GM19395 (cell line): ENCODE measurements around the gene ANKS3.

Source experiments
- ATAC-seq: cut with Tn5 transposase; IDR thresholded peaks from one replicate; pipeline ENCODE4 v1.9.1; 2021; ENCODE audit warnings: mild to moderate bottlenecking, moderate library complexity; ENCODE audit not compliant: unreplicated experiment

The ANKS3 gene

GRCh38 chr16:4729876-4730275 is 4.2 kb downstream of the ANKS3 start:
- no peak for ATAC-seq

GRCh38 chr16:4728676-4729075 is 5.4 kb downstream of the ANKS3 start:
- no peak for ATAC-seq

- ATAC-seq, result no peak
These were observed 7.5 kb downstream of the ANKS3 start for GRCh38 chr16:4726616-4727015.

GRCh38 chr16:4724661-4725270 is 9.3 kb downstream of the ANKS3 start:
- no peak for ATAC-seq

- ATAC-seq, result no peak
These were observed 10.9 kb downstream of the ANKS3 start for GRCh38 chr16:4723071-4723767.

DNA sequence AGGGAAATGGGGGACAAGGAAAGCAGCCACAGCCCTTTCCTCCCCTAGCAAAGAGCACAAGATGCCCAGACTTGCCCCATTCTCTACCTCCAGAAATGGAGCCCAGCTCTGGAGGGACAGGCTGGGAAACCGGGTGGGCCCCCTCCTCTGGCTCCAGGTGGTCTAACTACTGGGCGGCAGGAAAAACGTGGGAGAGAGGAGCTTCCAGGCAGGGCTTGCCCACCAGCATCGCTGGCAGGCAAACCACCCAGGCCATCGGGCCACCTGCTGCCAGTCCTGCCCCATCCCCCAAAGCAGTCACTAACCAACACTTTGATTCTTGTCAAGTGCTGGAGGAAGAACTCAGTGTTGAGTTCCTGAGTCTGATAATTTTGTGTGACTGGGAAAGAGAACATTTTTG is 15.6 kb downstream of the ANKS3 start:
- ATAC-seq, result no peak

DNA sequence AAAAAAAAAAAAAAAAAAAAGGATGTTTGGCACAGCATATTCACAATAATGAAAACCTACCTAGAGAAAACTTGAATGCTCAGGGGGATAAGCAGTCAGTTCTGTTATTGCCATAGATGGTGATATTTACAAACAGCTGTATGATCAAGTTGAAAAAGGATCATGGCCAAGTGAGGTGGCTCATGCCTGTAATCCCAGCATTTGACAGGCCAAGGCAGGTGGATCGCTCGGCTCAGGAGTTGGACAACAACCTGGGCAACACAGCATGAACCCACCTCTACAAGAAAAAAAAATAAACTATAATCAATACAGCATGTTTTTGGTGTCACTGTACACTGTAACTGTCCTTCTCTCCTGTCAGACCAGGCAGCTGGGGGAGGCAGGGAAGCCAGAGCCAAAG is 19.1 kb downstream of the ANKS3 start:
- no peak for ATAC-seq

- ATAC-seq, result no peak
These were observed 20.2 kb downstream of the ANKS3 start for GRCh38 chr16:4713663-4714501.

GRCh38 chr16:4709481-4709880 is 24.6 kb downstream of the ANKS3 start:
- ATAC-seq, result no peak

DNA sequence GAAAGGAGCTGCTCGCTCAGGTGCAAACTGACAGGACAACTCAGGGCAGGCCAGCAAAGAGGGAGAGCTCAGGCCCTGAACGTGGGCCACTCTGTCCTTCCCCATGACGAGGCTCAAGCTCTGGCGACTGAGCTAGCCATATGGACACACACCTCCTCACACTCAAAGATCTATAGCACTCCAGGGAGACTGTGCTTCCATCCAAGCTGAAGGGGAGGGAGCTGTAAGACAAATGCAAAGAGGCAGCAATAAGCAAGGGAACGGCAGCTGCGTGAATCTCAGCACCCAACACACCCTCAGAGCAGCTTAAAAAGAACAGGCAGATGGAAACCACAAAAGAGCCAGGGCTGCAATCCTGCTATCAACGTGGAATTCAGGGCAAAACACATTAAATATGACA is 27.2 kb downstream of the ANKS3 start:
- ATAC-seq, result no peak

DNA sequence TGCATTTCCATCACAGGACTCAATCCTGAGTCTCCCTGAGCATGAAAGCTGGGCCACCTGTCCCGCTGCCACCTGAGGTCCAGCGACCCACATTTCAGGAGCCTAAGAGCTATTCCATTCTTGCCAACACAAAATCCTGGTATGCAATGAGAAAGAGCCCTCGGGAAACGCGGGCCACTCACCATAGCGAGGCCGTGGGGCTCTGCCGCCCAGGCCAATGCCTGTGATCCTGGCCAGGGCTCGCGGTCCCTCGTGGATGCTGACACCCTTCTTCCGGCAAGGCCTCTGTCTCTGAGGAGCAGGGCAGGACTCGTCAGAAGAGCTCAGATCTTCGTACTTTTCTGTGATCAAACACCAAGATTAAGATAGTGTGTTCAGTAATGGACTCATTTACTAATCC is 29.2 kb downstream of the ANKS3 start:
- ATAC-seq, result no peak

GRCh38 chr16:4704491-4704890 is 29.6 kb downstream of the ANKS3 start:
- ATAC-seq, result no peak

DNA sequence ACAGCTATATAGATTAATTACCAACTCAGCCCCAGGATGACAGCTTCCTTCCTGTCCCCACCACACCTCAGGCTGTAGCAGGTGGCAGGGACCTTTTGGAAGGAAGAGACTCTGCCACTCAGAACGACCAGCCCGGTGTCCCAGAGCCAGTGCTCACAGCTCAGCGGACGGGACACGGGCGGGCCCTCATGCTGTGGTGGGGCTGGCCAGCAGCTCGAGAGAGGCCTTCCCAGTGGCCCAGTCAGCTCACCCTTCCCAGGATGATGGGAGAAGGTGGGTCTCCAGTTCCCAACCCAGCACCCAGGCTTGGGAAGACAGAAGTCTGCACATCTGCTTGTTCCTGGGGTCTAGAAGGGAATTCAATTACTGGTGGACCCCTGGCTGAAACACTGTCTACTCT is 30.2 kb downstream of the ANKS3 start:
- ATAC-seq, result no peak

DNA sequence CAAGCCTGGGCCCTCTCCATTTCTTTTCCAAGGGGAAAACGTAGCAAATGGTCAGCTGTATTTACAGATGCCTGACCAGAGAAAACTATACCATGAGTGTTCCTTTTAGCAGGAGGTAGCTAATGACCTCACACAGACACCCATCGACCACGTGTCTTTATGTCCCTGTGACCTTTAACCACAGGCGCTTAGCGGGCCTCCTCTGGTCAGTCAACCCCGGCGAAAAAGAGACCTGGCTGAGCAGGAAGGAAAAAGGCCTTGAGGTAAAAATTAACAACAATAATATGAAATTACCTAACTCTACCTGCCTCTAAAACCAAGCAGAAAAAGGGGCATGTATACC is 31.6 kb downstream of the ANKS3 start:
- no peak for ATAC-seq

DNA sequence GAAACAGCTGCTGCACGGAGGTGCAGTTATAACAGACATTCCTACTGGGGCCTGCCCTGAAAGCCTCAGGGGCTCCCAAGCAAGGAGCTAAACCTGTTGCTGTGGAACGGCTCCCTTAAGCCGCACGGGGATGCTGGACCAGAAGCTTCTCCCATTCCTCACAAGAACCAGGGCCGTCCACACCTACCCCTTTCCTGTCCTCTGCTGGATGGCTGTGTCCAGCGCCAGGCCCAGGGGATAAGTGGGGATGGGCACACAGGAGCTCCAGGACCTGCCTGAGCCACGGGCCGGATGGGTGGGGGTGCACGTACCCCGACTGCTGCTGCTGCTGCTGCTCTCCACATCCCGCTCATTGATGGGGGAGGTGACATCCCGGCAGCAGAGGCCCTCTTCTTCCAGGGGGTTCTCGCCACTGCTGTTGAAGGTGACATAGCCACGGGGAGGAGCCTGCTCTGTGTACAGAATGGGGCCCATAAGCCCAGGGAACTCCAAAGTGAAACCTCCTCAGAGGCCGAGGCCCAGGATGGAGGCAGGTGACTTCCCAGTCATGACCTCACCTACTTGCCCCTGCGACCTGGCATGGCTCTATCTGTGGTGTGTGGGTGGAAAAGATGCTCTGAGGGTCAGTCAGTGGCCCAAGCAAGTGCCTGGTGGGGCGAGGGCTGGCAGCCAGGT is 32.1 kb downstream of the ANKS3 start:
- ATAC-seq, result no peak

DNA sequence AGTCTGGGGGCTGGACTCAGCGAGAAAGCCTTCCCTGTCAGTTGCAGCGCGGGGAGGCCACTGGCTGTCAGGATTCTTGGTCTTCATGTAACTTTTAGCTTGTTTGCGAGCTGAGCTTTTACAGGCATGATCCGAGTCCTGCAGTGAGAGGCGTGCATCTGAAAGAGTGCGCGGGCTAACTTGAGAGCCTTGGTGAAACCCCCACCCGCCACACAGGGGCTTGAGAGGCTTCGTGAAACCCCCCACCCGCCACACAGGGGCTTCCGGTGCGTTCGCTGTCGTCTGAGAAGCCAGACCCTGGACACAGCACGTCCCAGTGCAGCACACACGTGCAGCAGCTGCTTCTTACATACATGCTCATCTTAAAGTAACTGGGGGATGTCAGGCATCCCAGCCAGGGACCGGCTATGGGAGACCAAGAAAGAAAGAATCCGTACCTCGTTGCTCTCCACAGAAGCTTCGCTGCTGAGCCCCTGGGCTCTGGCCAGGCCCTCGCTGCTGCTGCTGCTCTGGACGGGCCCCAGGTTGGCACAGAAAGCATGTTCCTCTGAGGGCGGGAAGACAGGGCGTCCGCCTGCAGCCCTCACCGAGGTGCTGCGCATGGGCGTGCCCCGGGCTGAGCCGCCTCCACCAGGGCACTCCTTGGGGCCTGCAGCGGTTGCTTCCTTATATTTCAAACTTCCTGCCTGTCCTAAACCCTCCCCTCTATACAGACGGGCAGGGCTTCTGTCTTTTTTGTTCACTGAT is 32.9 kb downstream of the ANKS3 start:
- ATAC-seq, result no peak

DNA sequence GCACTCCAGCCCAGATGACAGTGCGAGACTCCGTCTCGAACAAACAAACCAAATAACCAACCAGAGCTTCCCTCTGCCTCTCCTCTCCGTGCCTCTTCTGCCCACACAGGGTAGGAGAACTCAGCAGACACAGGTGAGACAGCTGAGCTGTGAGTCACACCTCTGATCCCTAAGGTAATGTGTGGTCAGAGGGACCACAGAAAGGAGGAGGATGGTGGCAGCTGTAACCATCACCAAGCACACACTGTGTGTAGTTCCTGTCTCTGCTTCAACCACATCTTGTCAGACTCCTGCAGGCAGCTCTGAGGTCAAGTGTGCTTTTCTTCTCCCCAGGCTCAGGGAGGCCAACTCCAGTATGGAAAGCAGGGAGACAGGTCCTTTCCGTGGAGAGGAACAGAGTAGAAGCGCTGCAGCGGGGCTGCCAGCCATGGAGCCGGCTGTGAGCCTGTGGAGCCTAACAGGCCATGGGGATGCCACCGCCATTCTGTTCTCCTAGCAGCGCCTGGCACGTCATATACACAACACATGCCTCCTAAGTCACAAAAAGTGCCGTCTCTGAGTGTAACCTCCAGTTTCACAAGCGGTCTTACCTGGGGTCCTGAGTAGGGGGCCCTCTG is 33.6 kb downstream of the ANKS3 start:
- ATAC-seq, result no peak

GRCh38 chr16:4699046-4699556 is 35.0 kb downstream of the ANKS3 start:
- no peak for ATAC-seq

- ATAC-seq, result no peak
These were observed 35.6 kb downstream of the ANKS3 start for GRCh38 chr16:4698321-4699045.
